Fibroblast of pulmonary artery (primary cell): ENCODE data around the gene SNX15.
A peak's percentile ranks its signal among the peaks of the same experiment; 100 is the strongest.

Source experiments
- DNase-seq: peaks from one replicate; pipeline ENCODE4 v3.0.0-alpha.2; 2010; ENCODE audit warnings: low read depth
- H3K4me3 ChIP-seq: replicated peaks from 2 replicates; pipeline ENCODE4 v1.5.1; 2011; ENCODE audit warnings: low read depth, mild to moderate bottlenecking, control low read depth, low read length, moderate library complexity
- TF ChIP-seq, protein P1 (sequence below): IDR thresholded peaks from 2 replicates; pipeline ENCODE4 v1.5.1; 2011; ENCODE audit warnings: mild to moderate bottlenecking, control low read depth, low read length, inconsistent platforms; ENCODE audit errors: missing control alignments

Gene SNX15

DNA sequence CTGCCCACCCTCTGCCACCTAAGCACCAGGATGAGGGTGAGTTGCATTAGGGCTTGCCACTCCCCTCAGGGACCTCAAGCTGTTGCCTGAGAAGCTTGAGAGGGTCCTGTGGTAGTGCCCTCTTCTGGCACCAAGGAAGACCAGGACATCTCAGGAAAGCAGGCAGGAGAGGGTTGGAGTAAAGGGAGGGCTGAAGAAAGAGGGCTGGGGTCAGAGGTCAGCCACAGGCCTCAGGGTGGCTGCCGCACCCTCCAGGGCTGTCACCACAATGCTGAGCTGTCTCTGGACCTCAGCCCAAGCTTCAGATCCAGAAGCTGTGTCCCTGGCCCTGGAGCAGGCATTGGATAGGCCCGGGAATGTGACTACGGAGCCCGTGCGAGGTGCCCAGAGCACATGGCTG lies 17.8 kb downstream of the SNX15 start:
- H3K4me3 ChIP-seq = no peak overlapping the region
- TF ChIP-seq, protein P1, sequence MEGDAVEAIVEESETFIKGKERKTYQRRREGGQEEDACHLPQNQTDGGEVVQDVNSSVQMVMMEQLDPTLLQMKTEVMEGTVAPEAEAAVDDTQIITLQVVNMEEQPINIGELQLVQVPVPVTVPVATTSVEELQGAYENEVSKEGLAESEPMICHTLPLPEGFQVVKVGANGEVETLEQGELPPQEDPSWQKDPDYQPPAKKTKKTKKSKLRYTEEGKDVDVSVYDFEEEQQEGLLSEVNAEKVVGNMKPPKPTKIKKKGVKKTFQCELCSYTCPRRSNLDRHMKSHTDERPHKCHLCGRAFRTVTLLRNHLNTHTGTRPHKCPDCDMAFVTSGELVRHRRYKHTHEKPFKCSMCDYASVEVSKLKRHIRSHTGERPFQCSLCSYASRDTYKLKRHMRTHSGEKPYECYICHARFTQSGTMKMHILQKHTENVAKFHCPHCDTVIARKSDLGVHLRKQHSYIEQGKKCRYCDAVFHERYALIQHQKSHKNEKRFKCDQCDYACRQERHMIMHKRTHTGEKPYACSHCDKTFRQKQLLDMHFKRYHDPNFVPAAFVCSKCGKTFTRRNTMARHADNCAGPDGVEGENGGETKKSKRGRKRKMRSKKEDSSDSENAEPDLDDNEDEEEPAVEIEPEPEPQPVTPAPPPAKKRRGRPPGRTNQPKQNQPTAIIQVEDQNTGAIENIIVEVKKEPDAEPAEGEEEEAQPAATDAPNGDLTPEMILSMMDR = no peak
- no peak for DNase-seq

DNA sequence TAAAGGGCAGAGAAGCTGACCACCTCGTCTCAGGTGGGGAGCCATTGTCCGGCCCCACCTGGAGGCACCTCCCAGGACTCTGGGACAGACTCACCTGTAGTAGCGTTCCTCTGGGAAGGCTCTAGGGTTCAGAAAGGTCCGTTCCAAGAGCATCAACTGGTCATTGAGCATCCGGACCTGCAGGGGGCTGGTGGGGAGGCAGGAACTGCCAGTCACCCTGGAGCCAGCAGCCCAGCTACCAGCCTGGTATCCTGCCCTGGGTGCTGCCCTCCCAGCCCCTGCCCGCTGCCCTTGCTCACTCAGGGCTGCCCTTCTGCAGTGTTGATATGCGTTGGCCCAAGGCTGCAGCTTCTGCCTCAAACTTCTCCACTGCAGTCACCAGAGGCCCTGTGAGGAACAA lies 18.5 kb downstream of the SNX15 start:
- no peak overlapping the region for H3K4me3 ChIP-seq
- TF ChIP-seq, protein P1 = no peak
- DNase-seq = no peak

DNA sequence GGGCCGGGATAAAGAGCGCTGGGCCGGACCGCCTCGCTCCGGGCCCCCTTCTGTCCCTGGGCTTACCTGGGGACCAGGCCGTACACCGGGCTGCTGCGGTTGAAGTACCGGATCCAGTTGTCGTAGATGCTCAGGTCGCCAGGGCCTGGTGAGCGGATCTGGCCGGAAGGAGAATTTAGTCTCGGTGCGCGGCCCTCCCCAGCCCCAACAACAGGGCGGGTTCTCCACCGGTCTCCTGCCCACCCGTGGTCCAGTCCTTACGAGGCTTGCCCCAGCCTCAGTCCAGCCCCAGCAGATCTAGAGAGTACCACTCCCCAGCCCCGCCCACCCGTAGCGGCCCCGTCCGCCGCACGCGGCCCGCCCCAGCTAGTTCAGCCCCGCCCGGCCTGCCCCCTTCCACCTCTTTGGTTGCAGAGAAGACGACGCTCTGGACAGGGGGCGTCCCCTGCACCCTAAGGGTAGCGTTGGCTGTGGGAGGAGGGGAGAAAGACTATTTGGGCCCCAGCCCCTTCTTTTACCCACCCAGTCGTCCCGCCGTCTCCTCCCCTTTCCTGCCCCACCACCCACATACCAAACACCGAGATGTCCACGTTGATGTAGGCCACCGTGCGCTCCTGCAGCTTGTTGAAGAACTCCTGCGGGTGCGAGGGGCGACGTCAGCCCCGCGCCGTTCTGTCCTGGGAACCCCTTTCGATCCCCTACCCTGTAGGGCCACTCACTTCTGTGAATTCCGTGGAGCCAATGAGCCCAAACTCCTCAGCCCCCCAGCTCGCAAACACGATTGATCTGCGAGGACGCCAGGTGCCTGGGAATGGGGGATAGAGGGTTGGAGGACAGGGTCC lies 20.6 kb downstream of the SNX15 start:
- DNase-seq = no peak
- TF ChIP-seq, protein P1 = no peak
- H3K4me3 ChIP-seq = peak overlapping the region; percentile 48

DNA sequence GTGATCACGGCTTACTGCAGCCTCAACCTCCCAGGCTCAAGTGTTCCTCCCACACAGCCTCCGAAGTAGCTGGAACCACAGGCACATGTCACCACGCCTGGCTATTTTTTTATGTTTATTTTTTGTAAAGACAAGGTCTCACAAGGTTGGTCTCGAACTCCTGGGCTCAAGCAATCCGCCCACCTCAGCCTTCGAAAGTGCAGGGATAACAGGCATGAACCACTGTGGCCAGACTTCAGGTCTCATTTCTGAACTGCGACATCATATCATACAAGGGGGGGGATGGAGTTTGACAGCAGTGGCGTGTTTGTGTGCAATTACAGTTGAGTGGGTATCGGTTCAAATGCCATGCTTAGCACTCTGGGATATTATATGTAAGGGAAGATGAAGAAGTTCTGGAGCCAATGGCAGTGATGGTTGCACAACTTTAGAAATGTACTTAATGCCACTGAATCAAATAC lies 24.2 kb downstream of the SNX15 start:
- TF ChIP-seq, protein P1 = no peak
- no peak for DNase-seq
- H3K4me3 ChIP-seq = no peak overlapping the region

DNA sequence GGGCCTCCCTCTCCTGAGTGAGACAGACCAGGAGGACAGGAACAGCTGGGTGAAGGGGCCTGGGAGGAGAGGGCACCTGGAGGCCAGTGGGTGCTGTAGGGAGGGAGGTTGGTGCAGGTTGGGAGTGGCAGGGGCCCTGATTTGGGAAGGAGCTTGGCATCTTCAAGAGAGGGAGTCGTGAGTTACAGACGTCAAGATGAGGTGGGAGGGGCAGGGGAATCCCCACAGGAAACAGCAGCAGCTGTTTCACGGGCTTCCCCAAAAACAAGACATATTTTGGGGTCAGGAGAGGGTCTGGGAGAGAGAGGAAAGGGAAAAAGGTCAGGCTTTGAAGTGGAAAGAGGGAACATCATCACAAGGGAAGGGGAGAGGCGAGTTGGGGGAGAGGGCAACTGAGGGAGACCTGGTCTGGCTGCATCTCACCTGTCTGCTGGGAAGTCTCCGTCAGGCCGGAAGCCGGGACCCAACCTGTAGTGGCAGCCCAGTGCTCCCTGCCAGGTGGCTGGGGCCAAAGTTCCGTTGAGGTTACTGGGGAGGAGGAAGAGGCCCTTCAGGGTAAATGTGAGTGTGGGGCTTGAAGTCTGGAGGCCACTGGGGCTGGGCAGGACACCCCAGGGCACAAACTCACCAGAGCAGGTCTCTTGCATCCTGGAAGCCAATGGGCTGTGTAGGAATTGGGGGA lies 26.7 kb downstream of the SNX15 start:
- TF ChIP-seq, protein P1 = no peak
- no peak for DNase-seq
- no peak overlapping the region for H3K4me3 ChIP-seq

DNA sequence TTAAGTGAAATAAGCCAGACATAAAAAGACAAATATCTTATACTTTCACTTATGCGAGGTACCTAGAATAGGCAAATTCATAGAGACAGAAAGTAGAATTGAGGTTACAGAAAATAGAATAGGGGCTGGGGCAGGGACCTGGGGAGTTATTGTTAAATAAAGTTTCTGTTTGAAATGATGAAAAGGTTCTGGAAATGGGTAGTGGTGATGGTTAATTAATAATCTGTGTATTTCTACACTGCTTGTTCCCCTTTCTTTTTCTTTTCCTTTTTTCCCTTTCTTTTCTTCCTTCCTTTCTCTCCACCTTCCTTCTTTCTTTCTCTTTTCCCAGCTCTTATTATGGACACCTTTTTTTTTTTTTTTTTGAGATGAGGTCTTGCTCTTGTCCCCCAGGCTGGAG lies 28.3 kb downstream of the SNX15 start:
- TF ChIP-seq, protein P1 = no peak
- no peak overlapping the region for H3K4me3 ChIP-seq
- DNase-seq = no peak
